RWPE1 (cell line): ENCODE data around the gene UNCX.

Experiments used
- CTCF ChIA-PET: fragments of 350-600 bp; sonication (Branson Sonifier 250); formaldehyde crosslinking; extraction: SDS; loops from one replicate; lab custom pipeline; 2021; lab: Yijun Ruan, JAX
- POLR2A ChIA-PET: fragments of 400-600 bp; formaldehyde crosslinking; extraction: SDS; loops from one replicate; lab custom pipeline; 2020; ENCODE audit warnings: antibody characterized with exemption; ENCODE audit not compliant: low non-redundant PET; lab: Yijun Ruan, JAX
- DNase-seq: peaks from one replicate; pipeline ENCODE4 v3.0.0; 2012; ENCODE audit warnings: low spot score
- H3K27ac ChIP-seq: fragments of 450-650 bp; 2 replicates; pipeline ENCODE4 v1.5.1; 2017
- TF ChIP-seq, protein P1 (sequence below): fragments of 450-650 bp; conservative IDR thresholded peaks from 2 replicates; pipeline ENCODE4 v1.5.1; 2017; ENCODE audit warnings: low read depth, mild to moderate bottlenecking

The UNCX gene

GRCh38 chr7:1255080-1255816 lies 22.6 kb downstream of the UNCX start:
- DNase-seq: no peak
- ChIA-PET POLR2A (no interaction called here), CTCF (interaction anchor here (0.6 kb wide), 1 partner anchor 78 kb away, joined by 4 read pairs; no protein-coding TSS in a partner anchor)
- no peak overlapping the region for H3K27ac ChIP-seq
- TF ChIP-seq, protein P1, sequence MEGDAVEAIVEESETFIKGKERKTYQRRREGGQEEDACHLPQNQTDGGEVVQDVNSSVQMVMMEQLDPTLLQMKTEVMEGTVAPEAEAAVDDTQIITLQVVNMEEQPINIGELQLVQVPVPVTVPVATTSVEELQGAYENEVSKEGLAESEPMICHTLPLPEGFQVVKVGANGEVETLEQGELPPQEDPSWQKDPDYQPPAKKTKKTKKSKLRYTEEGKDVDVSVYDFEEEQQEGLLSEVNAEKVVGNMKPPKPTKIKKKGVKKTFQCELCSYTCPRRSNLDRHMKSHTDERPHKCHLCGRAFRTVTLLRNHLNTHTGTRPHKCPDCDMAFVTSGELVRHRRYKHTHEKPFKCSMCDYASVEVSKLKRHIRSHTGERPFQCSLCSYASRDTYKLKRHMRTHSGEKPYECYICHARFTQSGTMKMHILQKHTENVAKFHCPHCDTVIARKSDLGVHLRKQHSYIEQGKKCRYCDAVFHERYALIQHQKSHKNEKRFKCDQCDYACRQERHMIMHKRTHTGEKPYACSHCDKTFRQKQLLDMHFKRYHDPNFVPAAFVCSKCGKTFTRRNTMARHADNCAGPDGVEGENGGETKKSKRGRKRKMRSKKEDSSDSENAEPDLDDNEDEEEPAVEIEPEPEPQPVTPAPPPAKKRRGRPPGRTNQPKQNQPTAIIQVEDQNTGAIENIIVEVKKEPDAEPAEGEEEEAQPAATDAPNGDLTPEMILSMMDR: no peak

DNA sequence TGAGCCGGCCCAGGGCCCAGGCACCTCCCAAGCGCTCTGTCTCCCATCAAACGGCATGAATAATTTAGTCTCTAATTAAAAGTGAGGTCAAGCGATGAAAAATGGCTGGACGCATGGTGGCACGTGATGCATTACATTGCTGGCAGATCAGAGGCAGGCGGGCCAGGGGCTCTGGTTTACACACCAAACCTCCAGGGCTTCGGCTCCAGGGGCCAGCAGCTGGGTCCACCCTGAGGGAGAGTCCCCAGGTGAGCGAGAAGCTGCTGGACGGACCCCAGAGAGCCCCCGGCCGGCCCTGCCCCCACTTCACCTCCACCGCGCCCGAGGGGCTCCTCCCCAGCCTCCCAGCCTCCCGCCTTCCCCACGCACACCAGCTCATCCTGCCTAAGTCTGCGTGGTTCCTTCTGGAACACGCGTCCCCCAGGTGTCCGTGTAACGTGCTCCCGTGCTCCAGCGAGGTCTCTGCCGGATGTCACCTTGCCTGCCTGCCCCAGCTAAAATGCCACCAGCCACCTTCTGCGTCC lies 23.2 kb downstream of the UNCX start:
- POLR2A ChIA-PET: no interaction called here
- TF ChIP-seq, protein P1: no peak
- DNase-seq: no peak
- CTCF ChIA-PET: interaction anchor here (0.6 to 0.8 kb wide), 2 partner anchors 79 to 80 kb away, joined by 3 to 4 read pairs; no protein-coding TSS in a partner anchor
- no peak overlapping the region for H3K27ac ChIP-seq

GRCh38 chr7:1256621-1257020 lies 23.9 kb downstream of the UNCX start:
- TF ChIP-seq, protein P1: no peak
- no peak overlapping the region for H3K27ac ChIP-seq
- ChIA-PET POLR2A (no interaction called here), CTCF (interaction anchor here (0.8 kb wide), 1 partner anchor 81 kb away, joined by 3 read pairs; no protein-coding TSS in a partner anchor)
- no peak for DNase-seq

DNA sequence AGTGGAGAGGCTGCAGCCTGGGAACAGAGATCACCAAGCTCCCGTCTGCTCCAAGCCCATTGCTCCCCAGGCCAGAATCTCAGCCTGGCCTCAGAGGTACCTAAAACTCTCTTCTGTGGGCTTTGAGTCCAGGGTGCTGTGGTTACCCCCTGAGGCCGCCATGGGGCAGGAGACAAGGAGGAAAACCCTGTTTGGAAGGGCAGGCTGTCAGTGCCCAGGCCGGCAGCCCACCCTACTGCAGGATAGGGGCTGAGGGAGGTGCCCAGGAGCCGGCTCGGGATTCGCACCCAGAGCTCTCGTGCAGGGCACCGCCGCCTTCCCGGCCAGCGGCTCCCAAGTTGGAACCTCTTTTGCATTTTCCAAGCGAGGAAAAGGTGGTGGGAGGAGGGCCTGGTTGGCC lies 24.5 kb downstream of the UNCX start:
- ChIA-PET POLR2A (no interaction called here), CTCF (no interaction called here)
- H3K27ac ChIP-seq: no peak overlapping the region
- TF ChIP-seq, protein P1: no peak
- no peak for DNase-seq

- CTCF ChIA-PET: no interaction called here
These were observed 25.2 kb downstream of the UNCX start for GRCh38 chr7:1257863-1258262.

DNA sequence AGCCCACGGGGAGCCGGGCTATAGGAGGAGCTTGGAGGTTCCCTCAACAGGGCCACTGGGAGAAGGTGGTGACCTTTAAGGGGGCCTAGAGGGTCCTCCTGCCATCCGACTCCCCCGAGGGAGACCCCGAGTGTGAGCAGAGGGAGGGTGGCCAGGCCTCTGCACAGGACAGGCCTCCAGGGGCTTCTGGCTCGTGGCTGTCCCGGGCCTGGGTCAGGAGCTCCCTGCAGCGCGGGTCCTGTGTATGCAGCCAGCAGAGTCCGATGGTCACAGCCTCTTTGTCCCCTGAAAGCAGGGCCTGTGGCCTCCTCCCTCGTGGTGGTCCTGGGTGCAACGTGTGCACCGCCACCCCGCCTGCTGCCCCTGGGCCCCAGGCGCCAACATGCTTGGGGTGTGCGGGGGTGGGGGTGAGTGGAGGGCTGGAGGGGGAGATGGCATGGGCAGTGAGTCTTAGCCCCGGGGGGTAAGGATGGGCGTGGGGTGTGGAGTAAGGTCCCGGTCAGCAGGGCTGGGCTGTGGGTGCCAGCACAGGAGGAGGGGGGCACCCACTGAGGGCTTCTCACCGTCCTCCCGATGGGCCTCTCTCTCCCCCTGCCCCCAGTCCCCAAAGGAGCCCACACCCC lies 27.1 kb downstream of the UNCX start:
- no peak for DNase-seq
- TF ChIP-seq, protein P1: no peak
- CTCF ChIA-PET: interaction anchor here (0.7 kb wide), 1 partner anchor 288 kb away, joined by 4 read pairs; no protein-coding TSS in a partner anchor
- no peak overlapping the region for H3K27ac ChIP-seq
- POLR2A ChIA-PET: no interaction called here

More at GRCh38 chr7:1257863-1258262, 25.2 kb downstream of the UNCX start:
- H3K27ac ChIP-seq: no peak overlapping the region
- DNase-seq: no peak
- TF ChIP-seq, protein P1: no peak
- POLR2A ChIA-PET: no interaction called here
